VCaP (cell line): Measurements from ENCODE around the gene HOXB1.

ENCODE experiments used
- H3K27ac ChIP-seq: fragments of 450-650 bp; 2 replicates; pipeline ENCODE4 v1.5.1; 2017
- CTCF ChIP-seq: fragments of 450-650 bp; conservative IDR thresholded peaks from 2 replicates; pipeline ENCODE4 v1.5.1; 2017; ENCODE audit warnings: mild to moderate bottlenecking, moderate library complexity

HOXB1 gene

GRCh38 chr17:48570325-48571023, 39.7 kb upstream of the HOXB1 start:
- no peak overlapping the region for H3K27ac ChIP-seq
- no peak for TF ChIP-seq CTCF

- no peak overlapping the region for H3K27ac ChIP-seq
- no peak for TF ChIP-seq CTCF
Observed at GRCh38 chr17:48569674-48570324, 39.0 kb upstream of the HOXB1 start.

GRCh38 chr17:48569240-48569582, 38.4 kb upstream of the HOXB1 start:
- no peak for TF ChIP-seq CTCF
- no peak overlapping the region for H3K27ac ChIP-seq

GRCh38 chr17:48568499-48569239, 37.9 kb upstream of the HOXB1 start:
- TF ChIP-seq CTCF = no peak
- no peak overlapping the region for H3K27ac ChIP-seq

- TF ChIP-seq CTCF = no peak
- no peak overlapping the region for H3K27ac ChIP-seq
Observed at GRCh38 chr17:48567646-48568354, 37.0 kb upstream of the HOXB1 start.

- no peak overlapping the region for H3K27ac ChIP-seq
- TF ChIP-seq CTCF = no peak
Observed at GRCh38 chr17:48567209-48567608, 36.4 kb upstream of the HOXB1 start.

- no peak for TF ChIP-seq CTCF
- no peak overlapping the region for H3K27ac ChIP-seq
Observed at GRCh38 chr17:48566717-48567116, 35.9 kb upstream of the HOXB1 start.
